PFSK-1 (cell line): Measurements from ENCODE around the gene GABPB2.

ENCODE experiments used
- FOXP2 ChIP-seq: optimal IDR thresholded peaks from 2 replicates; pipeline ENCODE3; 2011; ENCODE audit warnings: borderline replicate concordance, control low read depth, inconsistent platforms; ENCODE audit not compliant: insufficient read depth; ENCODE audit errors: extremely low read length, extremely low read depth
- POLR2AphosphoS5 ChIP-seq: IDR thresholded peaks from 2 replicates; pipeline ENCODE4 v1.6.1; 2012; ENCODE audit warnings: low read depth, mild to moderate bottlenecking, control low read depth, low read length, moderate library complexity
- SIN3A ChIP-seq: IDR thresholded peaks from 2 replicates; pipeline ENCODE4 v1.6.1; 2012; ENCODE audit warnings: mild to moderate bottlenecking, low read length, moderate library complexity, borderline replicate concordance; ENCODE audit not compliant: insufficient read depth
- TAF1 ChIP-seq: IDR thresholded peaks from 2 replicates; pipeline ENCODE4 v1.6.1; 2012; ENCODE audit warnings: low read length, control low read depth, borderline replicate concordance; ENCODE audit not compliant: insufficient read depth
- TF ChIP-seq, protein P1 (sequence below), 2 experiments: IDR thresholded peaks; 2 replicates each; pipeline versions ENCODE4 v1.6.1 to v1.8.0; 2011 to 2012; ENCODE audit warnings: low read depth in 2 of 2, low read length in 2 of 2, control low read depth in 1 of 2, inconsistent platforms in 1 of 2, mild to moderate bottlenecking in 1 of 2, moderate library complexity in 1 of 2; ENCODE audit not compliant: insufficient read depth in 1 of 2

GABPB2 gene

DNA sequence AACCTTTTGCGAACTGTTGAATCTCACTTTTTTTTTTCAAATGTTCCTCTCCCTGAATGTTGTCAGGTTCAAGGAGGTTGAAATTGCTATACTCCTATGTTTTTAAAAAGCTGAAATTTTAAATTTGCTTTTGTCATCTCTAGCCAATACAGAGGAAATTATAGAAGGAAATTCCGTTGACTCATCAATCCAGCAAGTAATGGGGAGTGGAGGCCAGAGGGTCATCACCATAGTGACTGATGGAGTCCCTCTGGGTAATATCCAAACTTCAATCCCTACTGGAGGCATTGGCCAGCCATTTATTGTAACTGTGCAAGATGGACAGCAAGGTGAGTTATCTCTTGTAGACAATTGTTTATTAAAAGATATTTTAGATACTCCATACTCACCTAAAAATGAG is 36.3 kb downstream of the GABPB2 start:
- no peak for TF ChIP-seq SIN3A
- TF ChIP-seq, protein P1, sequence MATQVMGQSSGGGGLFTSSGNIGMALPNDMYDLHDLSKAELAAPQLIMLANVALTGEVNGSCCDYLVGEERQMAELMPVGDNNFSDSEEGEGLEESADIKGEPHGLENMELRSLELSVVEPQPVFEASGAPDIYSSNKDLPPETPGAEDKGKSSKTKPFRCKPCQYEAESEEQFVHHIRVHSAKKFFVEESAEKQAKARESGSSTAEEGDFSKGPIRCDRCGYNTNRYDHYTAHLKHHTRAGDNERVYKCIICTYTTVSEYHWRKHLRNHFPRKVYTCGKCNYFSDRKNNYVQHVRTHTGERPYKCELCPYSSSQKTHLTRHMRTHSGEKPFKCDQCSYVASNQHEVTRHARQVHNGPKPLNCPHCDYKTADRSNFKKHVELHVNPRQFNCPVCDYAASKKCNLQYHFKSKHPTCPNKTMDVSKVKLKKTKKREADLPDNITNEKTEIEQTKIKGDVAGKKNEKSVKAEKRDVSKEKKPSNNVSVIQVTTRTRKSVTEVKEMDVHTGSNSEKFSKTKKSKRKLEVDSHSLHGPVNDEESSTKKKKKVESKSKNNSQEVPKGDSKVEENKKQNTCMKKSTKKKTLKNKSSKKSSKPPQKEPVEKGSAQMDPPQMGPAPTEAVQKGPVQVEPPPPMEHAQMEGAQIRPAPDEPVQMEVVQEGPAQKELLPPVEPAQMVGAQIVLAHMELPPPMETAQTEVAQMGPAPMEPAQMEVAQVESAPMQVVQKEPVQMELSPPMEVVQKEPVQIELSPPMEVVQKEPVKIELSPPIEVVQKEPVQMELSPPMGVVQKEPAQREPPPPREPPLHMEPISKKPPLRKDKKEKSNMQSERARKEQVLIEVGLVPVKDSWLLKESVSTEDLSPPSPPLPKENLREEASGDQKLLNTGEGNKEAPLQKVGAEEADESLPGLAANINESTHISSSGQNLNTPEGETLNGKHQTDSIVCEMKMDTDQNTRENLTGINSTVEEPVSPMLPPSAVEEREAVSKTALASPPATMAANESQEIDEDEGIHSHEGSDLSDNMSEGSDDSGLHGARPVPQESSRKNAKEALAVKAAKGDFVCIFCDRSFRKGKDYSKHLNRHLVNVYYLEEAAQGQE (IDR thresholded peaks at IDR 0.05; ENCODE audit: insufficient read depth in 1 of 2, low read depth in 2 of 2, low read length in 2 of 2), result no peak

DNA sequence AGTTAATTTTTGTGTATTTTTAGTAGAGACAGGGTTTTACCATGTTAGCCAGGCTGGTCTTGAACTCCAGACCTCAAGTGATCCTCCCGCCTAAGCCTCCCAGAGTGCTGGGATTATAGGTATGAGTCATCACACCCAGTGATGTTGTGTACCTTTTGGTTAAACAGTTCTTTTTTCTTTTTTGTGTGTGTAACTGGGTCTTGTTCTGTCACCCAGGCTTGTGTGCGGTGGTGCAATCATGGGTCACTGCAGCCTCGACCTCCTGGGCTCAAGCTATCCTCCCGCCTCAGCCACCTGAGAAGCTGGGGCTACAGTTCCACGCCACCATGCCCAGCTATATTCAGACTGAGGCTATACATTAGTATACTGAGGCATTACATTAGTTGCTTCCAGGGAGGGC is 37.8 kb downstream of the GABPB2 start:
- TF ChIP-seq SIN3A (no peak), POLR2AphosphoS5 (no peak), FOXP2 (no peak), TAF1 (no peak)
- TF ChIP-seq, protein P1 (IDR thresholded peaks at IDR 0.05; ENCODE audit: insufficient read depth in 1 of 2, low read depth in 2 of 2, low read length in 2 of 2), result no peak

DNA sequence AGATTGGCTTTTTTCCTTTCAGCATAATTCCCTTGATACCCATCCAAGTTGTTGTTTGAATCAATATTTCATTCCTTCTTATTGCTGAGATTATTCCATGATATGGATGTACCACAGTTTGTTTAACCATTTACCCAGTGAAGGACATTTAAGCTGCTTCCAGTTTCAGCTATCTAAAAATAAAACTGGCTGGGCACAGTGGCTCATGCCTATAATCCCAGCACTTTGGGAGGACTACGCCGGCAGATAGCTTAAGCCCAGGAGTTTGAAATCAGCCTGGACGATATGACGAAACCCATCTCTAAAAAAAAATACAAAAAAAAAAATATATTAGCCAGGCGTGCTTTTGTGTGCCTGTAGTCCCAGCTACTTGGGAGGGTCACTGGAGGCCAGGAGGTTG is 43.3 kb downstream of the GABPB2 start:
- TF ChIP-seq, protein P1 (IDR thresholded peaks at IDR 0.05; ENCODE audit: insufficient read depth in 1 of 2, low read depth in 2 of 2, low read length in 2 of 2), result no peak
- TF ChIP-seq FOXP2, result no peak
- TF ChIP-seq SIN3A, result no peak
- TF ChIP-seq TAF1, result no peak
- no peak for TF ChIP-seq POLR2AphosphoS5

DNA sequence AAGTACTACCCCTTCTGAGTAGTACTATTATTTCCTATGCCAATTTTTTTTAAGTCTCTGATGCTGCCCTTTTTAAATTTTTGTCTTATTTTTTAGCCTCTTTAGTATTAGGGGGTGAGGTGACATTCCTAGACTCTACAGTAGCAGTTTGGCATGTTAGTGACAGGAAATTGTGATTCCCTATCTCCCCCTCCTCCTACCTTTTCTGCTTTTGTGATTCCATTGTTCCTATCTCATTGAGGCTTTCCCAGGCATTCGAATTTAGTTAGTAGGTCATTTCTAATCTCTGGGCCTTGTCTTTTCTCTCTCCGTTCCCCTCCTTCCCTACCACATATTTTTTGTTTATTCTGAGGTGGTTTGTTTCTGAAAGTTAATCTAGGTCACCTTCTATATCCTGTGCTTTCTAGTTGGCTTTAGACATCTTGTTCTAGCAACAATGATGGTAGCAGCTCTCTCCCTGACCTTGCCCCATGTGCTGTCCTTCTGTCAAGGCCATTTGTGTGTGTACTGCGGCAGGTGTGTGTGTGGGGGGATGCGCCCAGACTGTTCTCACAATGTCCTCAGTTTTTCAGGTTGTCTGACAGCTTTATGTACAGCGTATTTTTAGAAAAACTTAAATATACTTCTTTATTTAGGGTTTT is 54.3 kb downstream of the GABPB2 start:
- no peak for TF ChIP-seq POLR2AphosphoS5
- TF ChIP-seq SIN3A, result no peak
- TF ChIP-seq TAF1, result no peak
- TF ChIP-seq, protein P1 (IDR thresholded peaks at IDR 0.05; ENCODE audit: insufficient read depth in 1 of 2, low read depth in 2 of 2, low read length in 2 of 2), result no peak
- no peak for TF ChIP-seq FOXP2

DNA sequence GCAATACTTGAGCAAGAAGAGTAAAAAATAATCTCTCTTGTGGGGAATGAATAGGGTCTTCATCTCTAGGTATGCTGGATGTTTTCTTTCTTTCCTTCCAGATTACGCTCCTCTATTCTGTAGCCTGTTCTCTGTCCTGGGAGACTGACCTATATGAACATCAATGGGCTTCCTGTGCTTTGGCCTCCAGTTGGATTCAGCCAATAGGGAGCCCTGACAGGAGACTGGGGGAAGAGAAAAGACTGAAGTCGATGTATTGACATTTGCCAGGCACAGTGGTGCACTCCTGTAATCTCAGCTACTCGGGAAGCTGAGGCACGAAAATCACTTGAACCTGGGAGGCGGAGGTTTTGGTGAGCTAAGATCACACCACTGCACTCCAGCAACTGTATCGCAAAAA is 58.2 kb downstream of the GABPB2 start:
- TF ChIP-seq POLR2AphosphoS5 (no peak), FOXP2 (no peak), SIN3A (no peak), TAF1 (no peak)
- TF ChIP-seq, protein P1 (IDR thresholded peaks at IDR 0.05; ENCODE audit: insufficient read depth in 1 of 2, low read depth in 2 of 2, low read length in 2 of 2), result no peak
